ELF-1 (cell line): Measurements from ENCODE around the gene SMIM20.

Experiments
- DNase-seq: peaks from one replicate; pipeline ENCODE4 v3.0.0-alpha.2; 2016; ENCODE audit warnings: low read depth, low spot score

The SMIM20 gene

GRCh38 chr4:25954293-25954904 lies 40.4 kb downstream of the SMIM20 start:
- no peak for DNase-seq

GRCh38 chr4:25955705-25956104 lies 41.7 kb downstream of the SMIM20 start:
- DNase-seq, result no peak

DNA sequence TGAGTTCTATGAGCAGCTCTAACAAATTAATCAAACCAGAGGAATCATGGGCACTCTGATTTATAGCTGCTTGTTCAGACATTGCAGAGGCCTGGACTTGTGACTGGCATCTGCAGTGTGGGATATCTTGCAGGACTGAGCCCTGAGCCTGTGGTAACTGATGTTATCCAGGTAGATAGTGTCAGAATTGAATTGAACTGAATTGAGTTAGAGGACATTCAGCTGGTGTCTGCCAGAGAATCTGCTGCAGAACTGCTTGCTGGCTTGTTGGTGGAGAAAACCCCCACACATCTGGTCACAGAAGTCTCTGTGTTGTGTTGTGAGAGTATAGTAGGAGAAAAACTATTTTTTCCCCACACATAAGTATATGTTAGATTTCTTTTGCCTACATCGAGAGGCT lies 42.2 kb downstream of the SMIM20 start:
- DNase-seq, result no peak

DNA sequence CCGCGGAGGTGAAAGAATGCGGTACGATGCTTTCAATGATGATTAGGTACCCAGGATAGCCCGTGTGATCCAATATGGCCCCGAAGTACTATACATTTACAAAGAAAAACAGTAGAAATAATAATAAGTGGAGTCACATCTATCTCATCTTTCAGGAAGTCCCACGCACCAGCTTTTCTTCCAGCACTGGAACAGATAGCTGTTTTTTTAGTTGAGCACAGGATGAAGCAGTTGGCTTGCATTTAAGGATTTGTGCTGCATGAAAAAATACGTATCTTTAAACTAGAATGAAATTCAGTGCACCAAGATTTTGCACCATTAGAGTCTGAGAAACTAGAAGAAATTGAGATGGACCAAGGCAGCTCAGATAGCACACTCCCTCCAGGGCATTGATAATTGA lies 44.1 kb downstream of the SMIM20 start:
- DNase-seq, result no peak

DNA sequence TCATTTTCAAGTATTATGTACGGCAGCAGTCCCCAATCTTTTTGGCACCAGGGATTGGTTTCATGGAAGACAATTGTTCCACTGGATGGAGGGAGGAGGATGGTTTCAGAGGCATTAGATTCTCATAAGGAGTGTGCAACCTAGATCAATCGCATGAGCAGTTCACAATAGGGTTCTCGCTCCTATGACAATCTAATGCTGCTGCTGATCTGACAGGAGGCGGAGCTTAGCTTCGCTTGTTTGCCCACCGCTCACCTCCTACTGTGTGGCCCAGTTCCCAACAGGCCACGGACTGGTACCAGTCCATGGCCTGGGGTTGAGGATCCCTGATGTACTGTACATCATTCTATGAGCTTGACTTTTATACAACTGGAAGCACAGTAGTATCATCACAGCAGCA lies 48.4 kb downstream of the SMIM20 start:
- no peak for DNase-seq

DNA sequence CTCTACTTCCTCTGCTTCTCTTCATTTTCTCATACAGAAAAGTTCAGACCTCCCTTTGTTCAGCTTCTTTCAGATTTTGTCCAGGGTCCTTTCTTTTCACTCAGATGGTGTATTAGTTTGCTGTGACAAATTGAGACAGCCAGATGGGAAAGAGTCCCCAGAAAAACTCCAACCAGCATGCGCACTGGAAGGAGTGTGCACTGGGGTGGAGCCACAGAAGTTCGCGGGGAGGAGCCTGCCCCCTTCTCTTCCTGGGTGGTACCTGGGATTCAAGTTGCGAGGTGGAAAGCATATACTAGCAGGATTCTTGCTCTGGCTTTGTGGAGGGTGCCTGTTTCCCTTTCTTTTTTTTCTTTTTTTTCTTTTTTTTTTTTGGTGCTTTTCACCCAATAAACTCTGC lies 51.6 kb downstream of the SMIM20 start:
- DNase-seq, result no peak

DNA sequence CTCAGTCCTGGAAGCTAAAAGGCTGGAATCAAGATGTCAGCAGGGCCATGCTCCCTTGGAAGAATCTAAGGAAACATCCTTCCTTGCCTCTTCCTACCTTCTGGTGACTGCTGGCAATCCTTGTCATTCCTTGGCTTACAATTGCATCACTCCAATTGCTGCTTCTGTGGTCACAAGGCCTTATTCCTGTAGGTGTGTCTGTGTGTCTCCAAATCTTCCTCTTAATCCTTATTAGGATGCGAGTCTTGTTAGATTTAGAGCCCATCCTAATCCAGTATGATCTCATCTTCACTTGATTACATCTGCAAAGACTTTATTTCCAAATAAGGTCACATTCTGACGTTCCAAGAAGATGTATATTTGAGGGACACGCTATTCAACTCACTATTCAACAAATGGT lies 52.2 kb downstream of the SMIM20 start:
- no peak for DNase-seq

DNA sequence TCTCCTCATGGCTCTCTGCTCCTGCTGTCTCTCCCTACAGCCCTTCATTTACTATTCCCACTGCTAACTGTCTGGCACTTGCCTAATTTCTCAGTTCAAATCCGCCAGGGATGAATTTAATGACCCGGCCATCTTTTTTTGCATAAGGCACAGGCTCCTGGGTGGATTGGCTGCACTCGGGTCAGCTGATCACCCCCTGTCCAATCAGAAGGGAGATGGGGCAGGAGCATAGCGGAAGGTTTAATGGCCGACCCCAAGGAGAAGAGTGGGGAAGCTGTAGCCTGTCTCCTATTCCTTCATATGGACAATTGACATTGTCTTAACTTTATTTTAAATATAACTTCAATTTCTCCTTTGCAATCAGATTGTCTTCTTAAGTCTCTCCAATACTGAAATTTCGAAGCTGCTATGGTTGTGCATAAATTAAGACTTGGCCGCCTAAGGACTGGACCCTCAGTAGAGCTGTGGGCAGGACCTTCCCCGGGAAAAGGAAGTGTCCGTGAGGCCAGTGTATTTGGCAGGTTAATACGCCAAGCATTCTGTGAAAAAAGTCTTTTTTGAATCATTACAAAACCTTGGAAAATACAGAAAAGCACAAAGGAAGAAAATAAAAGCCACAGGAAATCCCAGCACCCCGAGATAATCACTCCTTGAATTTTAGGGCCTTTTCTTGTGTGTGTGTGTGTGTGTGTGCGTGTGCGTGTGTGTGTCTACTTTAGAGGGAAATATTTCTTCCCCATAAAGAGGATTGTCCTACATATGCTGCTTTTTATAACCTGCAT lies 55.5 kb downstream of the SMIM20 start:
- DNase-seq, result no peak

GRCh38 chr4:25970226-25970675 lies 56.2 kb downstream of the SMIM20 start:
- peak; percentile 45 for DNase-seq

- peak; percentile 69 for DNase-seq
These were observed 56.8 kb downstream of the SMIM20 start for GRCh38 chr4:25970691-25971432.

DNA sequence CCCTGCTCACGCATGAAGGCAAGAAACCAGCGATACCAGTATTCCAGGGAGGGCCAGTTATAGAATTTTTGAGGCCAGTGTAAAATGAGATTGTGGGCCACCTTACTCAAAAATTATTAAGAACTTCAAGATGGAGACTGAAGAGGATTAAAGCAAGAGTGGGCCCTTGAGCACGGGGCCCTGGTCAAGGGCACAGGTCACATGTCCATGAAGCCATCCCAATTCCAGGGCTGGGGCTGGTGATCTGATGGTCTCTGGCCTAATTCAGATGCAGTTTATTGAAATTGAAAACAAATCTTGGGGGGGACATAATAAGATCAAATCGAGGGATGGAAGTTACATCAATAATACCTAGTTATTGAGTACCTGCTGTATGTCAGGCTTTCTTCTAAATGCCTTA lies 58.3 kb downstream of the SMIM20 start:
- DNase-seq, result no peak

- DNase-seq, result no peak
These were observed 59.1 kb downstream of the SMIM20 start for GRCh38 chr4:25972984-25973745.

- no peak for DNase-seq
These were observed 62.8 kb downstream of the SMIM20 start for GRCh38 chr4:25976780-25977179.

DNA sequence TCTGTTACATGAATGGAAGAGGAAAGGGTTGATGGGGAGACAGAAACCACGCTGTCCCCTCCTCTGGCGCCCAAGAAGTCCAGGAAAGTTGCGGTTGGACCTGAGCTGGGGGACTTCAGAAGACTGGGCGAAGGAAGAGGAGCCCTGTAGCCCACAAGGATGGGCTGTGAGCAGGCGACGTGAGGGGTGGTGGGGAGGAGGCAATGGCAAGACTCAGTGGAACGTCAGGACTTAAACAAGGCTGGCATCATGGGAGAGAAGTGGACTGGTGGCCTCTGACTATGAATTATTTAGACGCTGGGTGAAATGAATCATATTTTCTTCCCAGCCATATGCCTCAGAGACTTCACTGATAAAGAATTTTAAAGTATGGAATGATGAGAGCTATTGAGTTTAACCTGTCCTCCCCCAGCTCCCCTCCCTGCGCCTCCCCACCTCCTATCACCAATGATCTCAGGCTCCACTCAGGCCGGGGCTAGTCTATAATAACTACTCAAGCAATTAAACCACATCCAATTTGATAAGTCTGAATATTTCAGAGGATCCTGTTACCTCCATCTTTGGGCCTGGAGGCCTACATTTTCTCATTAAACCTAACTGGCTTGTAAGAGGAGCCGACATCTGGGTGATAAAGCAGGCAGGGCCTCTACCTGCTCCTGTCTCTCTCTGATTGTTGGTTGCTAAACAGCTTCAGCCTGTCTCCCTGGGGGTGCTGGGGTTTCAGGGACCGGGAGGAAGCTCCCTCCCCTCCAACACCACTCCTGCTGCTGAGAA lies 63.6 kb downstream of the SMIM20 start:
- DNase-seq, result peak; percentile 32

GRCh38 chr4:25978327-25978726 lies 64.3 kb downstream of the SMIM20 start:
- no peak for DNase-seq
